ENCODE results near the gene ZNF839. TPM values are rescaled to one million over a fixed set of nuclear protein-coding genes. Genes with fewer than 3 reads are reported as not detected.
A peak's percentile ranks its signal among the peaks of the same experiment; 100 is the strongest.
"Not testable (repeated sequence)": the region's sequence is repeated elsewhere in the genome, so short reads cannot be mapped to it uniquely, and the experiment has no call there.

ZNF839 gene
- total RNA-seq, 1 donor from 2014 or later, result 8.0 TPM

- ATAC-seq (no peak), DNase-seq (ENCODE audit: low spot score) (no peak)
Observed at GRCh38 chr14:102333795-102334705, 14.5 kb downstream of the ZNF839 start.

DNA sequence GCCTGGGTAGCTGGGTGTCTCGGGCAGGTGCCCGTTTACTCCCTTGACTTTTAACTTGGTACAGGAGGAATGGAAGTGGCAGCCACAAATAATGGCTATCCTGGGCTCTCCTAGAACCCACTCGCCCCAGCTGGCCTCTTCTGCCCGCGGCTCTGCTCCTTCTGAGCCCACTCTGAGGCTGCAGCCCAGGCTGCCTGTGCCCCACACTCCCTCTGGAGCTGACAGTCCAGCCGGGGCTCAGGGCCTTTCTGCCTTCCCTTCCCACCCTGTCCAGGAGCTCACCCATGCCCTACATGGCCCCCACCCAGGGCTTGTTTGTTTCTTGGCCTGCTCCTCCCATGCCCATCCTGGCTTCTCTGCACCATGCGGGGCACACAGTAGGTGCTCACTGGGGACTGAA is 15.6 kb downstream of the ZNF839 start:
- no peak for ATAC-seq
- DNase-seq (ENCODE audit: low spot score), result no peak

DNA sequence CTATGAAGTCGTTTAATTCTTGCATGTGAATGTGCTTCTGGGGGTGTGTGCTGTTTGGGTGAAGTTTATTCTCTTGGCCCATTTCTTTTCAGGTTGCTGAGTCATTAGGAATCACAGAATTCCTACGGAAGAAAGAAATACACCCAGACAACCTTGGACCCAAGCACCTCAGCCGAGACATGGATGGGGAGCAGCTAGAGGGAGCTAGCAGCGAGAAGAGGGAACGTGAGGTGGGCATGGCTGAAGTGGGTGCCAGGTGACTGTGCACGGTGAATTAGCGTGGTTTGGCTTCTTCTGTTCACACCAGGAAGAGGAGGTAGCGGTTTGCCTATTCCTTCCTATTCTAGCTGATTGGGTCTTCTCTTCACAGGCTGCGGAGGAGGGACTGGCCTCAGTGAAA is 19.2 kb downstream of the ZNF839 start:
- no peak for DNase-seq (ENCODE audit: low spot score)

DNA sequence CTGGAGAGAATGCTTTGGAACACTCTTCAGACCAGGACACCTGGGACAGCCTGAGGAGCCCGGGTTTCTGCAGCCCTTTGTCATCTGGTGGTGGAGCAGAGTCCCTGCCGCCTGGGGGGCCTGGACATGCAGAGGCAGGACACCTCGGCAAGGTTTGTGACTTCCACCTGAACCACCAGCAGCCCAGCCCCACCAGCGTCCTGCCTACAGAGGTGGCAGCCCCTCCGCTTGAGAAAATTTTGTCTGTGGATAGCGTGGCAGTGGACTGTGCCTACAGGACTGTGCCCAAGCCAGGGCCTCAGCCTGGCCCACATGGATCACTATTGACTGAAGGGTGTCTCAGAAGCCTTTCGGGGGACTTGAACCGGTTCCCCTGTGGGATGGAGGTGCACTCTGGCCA is 22.0 kb downstream of the ZNF839 start:
- DNase-seq (ENCODE audit: low spot score) (no peak), ATAC-seq (peak; percentile 13)

More for the DNA sequence above, 19.2 kb downstream of the ZNF839 start:
- no peak for ATAC-seq

GRCh38 chr14:102342238-102342637 is 22.7 kb downstream of the ZNF839 start:
- ATAC-seq (no peak), DNase-seq (ENCODE audit: low spot score) (no peak)

- ATAC-seq (no peak), DNase-seq (ENCODE audit: low spot score) (no peak)
Observed at GRCh38 chr14:102344084-102344483, 24.5 kb downstream of the ZNF839 start.

GRCh38 chr14:102344485-102344884 is 24.9 kb downstream of the ZNF839 start:
- no peak for ATAC-seq
- DNase-seq (ENCODE audit: low spot score), result no peak

GRCh38 chr14:102345232-102345631 is 25.7 kb downstream of the ZNF839 start:
- ATAC-seq (no peak), DNase-seq (ENCODE audit: low spot score) (no peak)

DNA sequence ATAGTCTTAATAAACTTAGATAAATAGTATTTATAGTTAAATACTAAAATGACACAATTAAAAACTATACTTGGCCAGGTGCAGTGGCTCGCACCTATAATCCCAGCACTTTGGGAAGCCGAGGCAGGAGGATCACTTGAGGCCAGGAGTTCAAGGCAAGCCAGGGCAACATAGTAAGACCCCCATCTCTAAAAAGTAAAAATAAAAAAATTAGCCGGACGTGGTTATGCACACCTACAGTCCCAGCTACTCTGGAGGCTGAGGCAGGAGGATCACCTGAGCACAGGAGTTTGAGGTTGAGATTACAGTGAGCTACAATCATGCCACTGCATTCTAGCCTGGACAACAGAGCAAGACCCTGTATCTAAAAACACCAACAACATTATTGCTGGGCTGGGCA is 27.1 kb downstream of the ZNF839 start:
- DNase-seq (ENCODE audit: low spot score), result no peak
- ATAC-seq, result no peak

DNA sequence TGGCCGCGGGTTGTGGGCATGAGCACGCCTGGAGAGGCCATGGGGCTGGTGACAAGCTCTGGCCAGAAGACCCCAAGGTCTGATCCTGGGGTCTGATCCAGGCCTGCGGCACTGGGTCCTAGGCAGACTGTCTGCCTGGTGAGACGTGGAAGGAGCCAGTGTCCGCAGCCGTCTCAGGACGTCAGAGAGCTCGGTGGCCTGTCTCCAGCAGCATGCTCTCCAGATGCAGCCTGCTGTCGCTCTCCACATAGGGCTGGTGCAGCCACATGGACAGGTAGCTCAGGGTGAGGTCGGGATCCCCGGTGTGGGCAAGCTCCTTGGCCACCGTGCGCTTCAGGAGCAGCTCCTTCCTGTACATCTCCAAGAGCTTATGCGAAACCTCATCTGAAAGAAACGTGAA is 28.8 kb downstream of the ZNF839 start:
- no peak for ATAC-seq

DNA sequence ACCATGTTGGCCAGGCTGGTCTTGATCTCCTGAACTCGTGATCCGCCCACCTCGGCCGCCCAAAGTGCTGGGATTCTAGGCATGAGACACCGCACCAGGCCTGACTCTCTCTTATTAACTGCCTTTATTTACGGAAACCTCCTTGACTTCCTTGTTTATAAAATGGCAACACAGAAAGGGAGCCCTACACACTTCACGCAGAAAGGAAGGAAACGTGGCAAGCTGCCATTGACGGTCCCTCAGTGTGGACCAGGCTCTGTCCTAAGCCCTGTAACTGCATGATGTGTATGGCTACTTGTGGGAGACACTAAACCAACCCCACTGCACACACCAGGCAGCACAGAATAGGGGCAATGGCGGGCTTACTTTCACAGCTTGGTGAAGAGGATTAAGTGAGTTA is 31.5 kb downstream of the ZNF839 start:
- ATAC-seq, result peak; percentile 55
- DNase-seq (ENCODE audit: low spot score), result no peak

More for the DNA sequence above, 28.8 kb downstream of the ZNF839 start:
- no peak for DNase-seq (ENCODE audit: low spot score)

DNA sequence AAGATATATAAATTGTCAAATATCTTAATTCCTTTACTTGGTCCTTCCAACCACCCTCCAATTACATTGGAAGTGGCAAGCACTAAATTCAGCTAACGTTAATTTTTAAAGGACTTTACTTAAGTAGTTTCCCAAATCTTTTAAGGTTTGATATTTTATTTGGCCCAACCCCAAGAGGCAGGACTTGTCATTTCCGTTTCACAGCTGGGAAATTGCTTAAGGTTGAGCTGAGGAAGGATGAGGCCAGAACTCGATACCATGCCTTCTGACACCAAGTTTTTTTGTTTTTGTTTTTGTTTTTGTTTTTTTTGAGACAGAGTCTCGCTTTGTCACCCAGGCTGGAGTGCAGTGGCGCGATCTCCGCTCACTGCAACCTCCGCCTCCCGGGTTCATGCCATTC is 32.0 kb downstream of the ZNF839 start:
- ATAC-seq; DNase-seq (ENCODE audit: low spot score): not testable (repeated sequence)

GRCh38 chr14:102352213-102352612 is 32.7 kb downstream of the ZNF839 start:
- no peak for ATAC-seq
- no peak for DNase-seq (ENCODE audit: low spot score)

DNA sequence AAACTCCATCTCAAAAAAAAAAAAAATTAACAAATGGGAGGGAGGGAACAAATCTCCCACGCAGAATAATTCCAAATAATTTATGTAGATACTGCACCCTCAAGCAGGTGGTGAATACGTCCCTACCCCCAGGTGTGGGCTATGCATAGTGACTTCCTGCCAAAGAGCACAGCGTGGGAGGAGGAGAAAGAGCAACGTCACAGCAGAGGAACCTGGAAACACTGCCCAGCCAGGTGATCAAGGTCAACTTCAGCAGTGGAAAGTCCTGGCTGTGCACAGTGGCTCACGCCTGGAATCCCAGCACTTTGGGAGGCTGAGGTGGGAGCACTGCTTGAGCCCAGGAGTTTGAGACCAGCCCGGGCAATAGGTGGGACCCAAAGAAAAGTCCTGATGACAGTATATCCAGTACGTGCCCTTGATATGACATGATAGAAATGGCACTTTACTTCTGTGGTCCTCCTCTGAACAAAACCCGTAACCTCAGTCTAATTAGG is 33.6 kb downstream of the ZNF839 start:
- DNase-seq (ENCODE audit: low spot score) (no peak), ATAC-seq (peak; percentile 71)

GRCh38 chr14:102356280-102356679 is 36.7 kb downstream of the ZNF839 start:
- ATAC-seq, result no peak
- DNase-seq (ENCODE audit: low spot score), result no peak

DNA sequence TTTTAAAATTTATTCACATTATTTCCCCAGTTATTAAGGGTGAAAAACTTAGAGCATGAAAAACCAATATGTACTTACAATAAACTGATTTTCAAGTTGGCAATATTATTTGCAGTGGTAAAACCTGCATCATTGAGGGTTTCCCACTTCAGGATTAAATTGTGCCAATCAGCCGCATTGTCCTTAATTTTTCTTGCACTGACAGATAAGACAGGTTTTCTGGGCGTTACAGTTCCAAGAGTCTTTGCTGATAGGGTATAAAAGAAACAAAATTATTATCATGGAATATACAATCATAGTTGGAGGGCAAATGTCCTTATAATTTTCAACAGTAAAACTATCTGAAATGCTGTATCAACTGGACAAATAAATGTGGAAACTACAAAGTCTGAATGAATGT is 39.8 kb downstream of the ZNF839 start:
- DNase-seq (ENCODE audit: low spot score), result no peak
- no peak for ATAC-seq

- ATAC-seq (no peak), DNase-seq (ENCODE audit: low spot score) (no peak)
Observed at GRCh38 chr14:102360388-102360787, 40.8 kb downstream of the ZNF839 start.

- ATAC-seq (peak; percentile 7), DNase-seq (ENCODE audit: low spot score) (no peak)
Observed at GRCh38 chr14:102362084-102362483, 42.5 kb downstream of the ZNF839 start.

GRCh38 chr14:102362545-102363181 is 43.1 kb downstream of the ZNF839 start, which contains the start of the genes CINP and TECPR2:
Gene CINP, minus strand, starts transcription at chr14:102362890. Its CDS starts 39 bp downstream, at chr14:102362851.
Gene TECPR2, plus strand, starts transcription at chr14:102362941. Its CDS starts 13,781 bp downstream, at chr14:102376722.
- ATAC-seq (peak; percentile 98), DNase-seq (ENCODE audit: low spot score) (peak; percentile 98)

GRCh38 chr14:102363182-102363943 is 43.8 kb downstream of the ZNF839 start:
- DNase-seq (ENCODE audit: low spot score), result no peak

DNA sequence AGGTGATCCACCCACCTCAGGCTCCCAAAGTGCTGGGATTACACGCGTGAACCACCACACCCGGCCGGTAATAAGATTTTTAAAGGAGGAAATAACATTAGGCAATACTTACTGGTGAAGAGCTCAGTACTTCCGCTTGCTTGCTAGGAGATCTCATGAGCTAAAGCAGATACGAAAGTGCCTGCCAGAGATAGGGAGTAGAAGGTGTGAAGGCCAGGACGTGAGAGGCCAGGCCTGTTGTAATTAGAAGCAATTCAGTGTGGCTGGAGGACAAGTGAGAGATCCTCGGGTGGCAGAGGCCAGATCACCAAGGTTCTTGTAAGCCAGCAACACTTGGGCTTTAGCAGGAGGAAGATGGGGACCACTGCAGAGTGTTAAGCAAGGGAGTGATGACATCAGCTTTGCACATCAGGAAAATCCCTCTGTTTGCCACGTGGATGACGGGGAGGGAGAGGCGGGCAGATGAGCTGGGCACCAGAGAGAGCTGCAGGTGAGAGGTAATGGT is 50.8 kb downstream of the ZNF839 start:
- DNase-seq (ENCODE audit: low spot score) (no peak), ATAC-seq (peak; percentile 29)

More at GRCh38 chr14:102363182-102363943, 43.8 kb downstream of the ZNF839 start:
- ATAC-seq, result peak; percentile 44
